IPS-15b (cell line): ENCODE measurements around the gene MPPED1.

Experiments used
- H3K27me3 ChIP-seq: one replicate; pipeline ENCODE4 v1.6.1; 2013; ENCODE audit warnings: low read length; ENCODE audit not compliant: control insufficient read depth, insufficient read depth
- H3K36me3 ChIP-seq: one replicate; pipeline ENCODE4 v1.6.1; 2013; ENCODE audit warnings: low read length; ENCODE audit not compliant: control insufficient read depth, insufficient read depth
- H3K4me1 ChIP-seq: one replicate; pipeline ENCODE4 v1.6.1; 2013; ENCODE audit warnings: mild to moderate bottlenecking, low read length; ENCODE audit not compliant: control insufficient read depth, insufficient read depth
- H3K4me3 ChIP-seq: one replicate; pipeline ENCODE4 v1.5.1; 2013; ENCODE audit warnings: low read depth, low read length
- H3K9ac ChIP-seq: one replicate; pipeline ENCODE4 v1.6.1; 2013; ENCODE audit warnings: low read depth, mild to moderate bottlenecking, low read length
- H3K9me3 ChIP-seq: one replicate; pipeline ENCODE4 v1.6.1; 2013; ENCODE audit warnings: mild to moderate bottlenecking, low read length; ENCODE audit not compliant: control insufficient read depth, insufficient read depth

MPPED1 gene

GRCh38 chr22:43447380-43447779 lies 35.6 kb downstream of the MPPED1 start:
- H3K4me3 ChIP-seq, result no peak overlapping the region
- H3K4me1 ChIP-seq, result no peaks in the 10 kb centered on the region
- H3K9ac ChIP-seq, result no peak overlapping the region
- H3K36me3 ChIP-seq, result no peaks in the 10 kb centered on the region
- H3K9me3 ChIP-seq, result no peaks in the 10 kb centered on the region
- no peaks in the 10 kb centered on the region for H3K27me3 ChIP-seq

GRCh38 chr22:43448048-43448447 lies 36.2 kb downstream of the MPPED1 start:
- Histone ChIP-seq H3K36me3 (no peaks in the 10 kb centered on the region), H3K9me3 (no peaks in the 10 kb centered on the region), H3K27me3 (no peaks in the 10 kb centered on the region), H3K9ac (no peak overlapping the region), H3K4me1 (no peaks in the 10 kb centered on the region), H3K4me3 (no peak overlapping the region)

- Histone ChIP-seq H3K9ac (no peak overlapping the region), H3K36me3 (no peaks in the 10 kb centered on the region), H3K27me3 (no peaks in the 10 kb centered on the region), H3K4me3 (no peak overlapping the region), H3K9me3 (no peaks in the 10 kb centered on the region), H3K4me1 (no peaks in the 10 kb centered on the region)
Observed at GRCh38 chr22:43449205-43449830, 37.5 kb downstream of the MPPED1 start.

- Histone ChIP-seq H3K36me3 (no peaks in the 10 kb centered on the region), H3K4me1 (no peaks in the 10 kb centered on the region), H3K4me3 (no peak overlapping the region), H3K9me3 (no peaks in the 10 kb centered on the region), H3K27me3 (no peaks in the 10 kb centered on the region), H3K9ac (no peak overlapping the region)
Observed at GRCh38 chr22:43449831-43450225, 38.0 kb downstream of the MPPED1 start.

- Histone ChIP-seq H3K4me1 (no peaks in the 10 kb centered on the region), H3K9ac (no peak overlapping the region), H3K4me3 (no peak overlapping the region), H3K27me3 (no peaks in the 10 kb centered on the region), H3K9me3 (no peaks in the 10 kb centered on the region), H3K36me3 (no peaks in the 10 kb centered on the region)
Observed at GRCh38 chr22:43451371-43452050, 39.7 kb downstream of the MPPED1 start.

GRCh38 chr22:43455846-43456245 lies 44.0 kb downstream of the MPPED1 start:
- no peaks in the 10 kb centered on the region for H3K27me3 ChIP-seq
- no peak overlapping the region for H3K4me3 ChIP-seq
- H3K4me1 ChIP-seq, result no peaks in the 10 kb centered on the region
- H3K9ac ChIP-seq, result no peak overlapping the region
- H3K9me3 ChIP-seq, result no peaks in the 10 kb centered on the region
- no peaks in the 10 kb centered on the region for H3K36me3 ChIP-seq

- H3K4me3 ChIP-seq, result no peak overlapping the region
- no peaks in the 10 kb centered on the region for H3K9me3 ChIP-seq
- H3K4me1 ChIP-seq, result no peaks in the 10 kb centered on the region
Observed at GRCh38 chr22:43457002-43457401, 45.2 kb downstream of the MPPED1 start.

GRCh38 chr22:43462701-43463100 lies 50.9 kb downstream of the MPPED1 start:
- H3K36me3 ChIP-seq, result no peaks in the 10 kb centered on the region
- H3K9ac ChIP-seq, result no peak overlapping the region
- H3K27me3 ChIP-seq, result no peaks in the 10 kb centered on the region
- no peaks in the 10 kb centered on the region for H3K9me3 ChIP-seq
- no peak overlapping the region for H3K4me3 ChIP-seq
- H3K4me1 ChIP-seq, result no peaks in the 10 kb centered on the region

More at GRCh38 chr22:43457002-43457401, 45.2 kb downstream of the MPPED1 start:
- H3K9ac ChIP-seq, result no peak overlapping the region
- no peaks in the 10 kb centered on the region for H3K27me3 ChIP-seq
- H3K36me3 ChIP-seq, result no peaks in the 10 kb centered on the region

GRCh38 chr22:43464809-43465208 lies 53.0 kb downstream of the MPPED1 start:
- no peak overlapping the region for H3K4me3 ChIP-seq
- no peaks in the 10 kb centered on the region for H3K9me3 ChIP-seq
- H3K36me3 ChIP-seq, result no peaks in the 10 kb centered on the region
- H3K27me3 ChIP-seq, result no peaks in the 10 kb centered on the region
- no peak overlapping the region for H3K9ac ChIP-seq
- H3K4me1 ChIP-seq, result no peaks in the 10 kb centered on the region

- H3K9me3 ChIP-seq, result no peaks in the 10 kb centered on the region
- no peaks in the 10 kb centered on the region for H3K4me1 ChIP-seq
- no peak overlapping the region for H3K9ac ChIP-seq
- no peaks in the 10 kb centered on the region for H3K36me3 ChIP-seq
- no peaks in the 10 kb centered on the region for H3K27me3 ChIP-seq
- H3K4me3 ChIP-seq, result no peak overlapping the region
Observed at GRCh38 chr22:43465291-43466015, 53.6 kb downstream of the MPPED1 start.

- Histone ChIP-seq H3K9ac (no peak overlapping the region), H3K4me3 (no peak overlapping the region), H3K9me3 (no peaks in the 10 kb centered on the region), H3K36me3 (no peaks in the 10 kb centered on the region), H3K27me3 (no peaks in the 10 kb centered on the region), H3K4me1 (no peaks in the 10 kb centered on the region)
Observed at GRCh38 chr22:43466710-43467109, 54.9 kb downstream of the MPPED1 start.
